Suprapubic skin (tissue), 4 donors: ENCODE measurements around the gene MATK.

Experiments used
- CTCF ChIP-seq, 2 donors: fragments of 200-600 bp in 1 of 2; fragments of 450-650 bp in 1 of 2; sonication (generic) in 1 of 2; IDR thresholded peaks; one replicate each; pipeline ENCODE4 v1.5.1; 2016 to 2019; ENCODE audit warnings: antibody characterized with exemption in 2 of 2, mild to moderate bottlenecking in 1 of 2, moderate library complexity in 1 of 2
- EP300 ChIP-seq: sonication (generic); formaldehyde crosslinking; IDR thresholded peaks from one replicate; pipeline ENCODE4 v1.6.1; 2017; ENCODE audit warnings: antibody characterized with exemption
- POLR2A ChIP-seq, 2 donors: fragments of 450-650 bp; IDR thresholded peaks; one replicate each; pipeline ENCODE4 v1.6.1; 2017; ENCODE audit warnings: antibody characterized with exemption in 2 of 2, mild to moderate bottlenecking in 2 of 2, moderate library complexity in 2 of 2
- POLR2AphosphoS5 ChIP-seq, 3 donors: sonication (generic); formaldehyde crosslinking; IDR thresholded peaks; one replicate each; pipeline ENCODE4 v1.6.1; 2017; ENCODE audit warnings: antibody characterized with exemption in 3 of 3

- TF ChIP-seq CTCF (IDR thresholded peaks at IDR 0.05) (no peak), EP300 (no peak), POLR2A (IDR thresholded peaks at IDR 0.05) (no peak), POLR2AphosphoS5 (IDR thresholded peaks at IDR 0.05) (no peak)
Measured at GRCh38 chr19:3831601-3832000, 45.4 kb upstream of the MATK start.
